DMS 273 (cell line): ENCODE results near the gene OR2V1.
A peak's percentile ranks its signal among the peaks of the same experiment; 100 is the strongest.
"Not testable (repeated sequence)": the region's sequence is repeated elsewhere in the genome, so short reads cannot be mapped to it uniquely, and the experiment has no call there.

Experiments used
- DNase-seq: peaks from one replicate; lab custom pipeline; 2025; ENCODE audit not compliant: unreplicated experiment; lab: John Stamatoyannopoulos, UW

The OR2V1 gene

GRCh38 chr5:181104606-181105390 is 26.2 kb downstream of the OR2V1 start:
- not testable (repeated sequence) for DNase-seq

GRCh38 chr5:181104259-181104568 is 26.8 kb downstream of the OR2V1 start:
- peak; percentile 43 for DNase-seq

GRCh38 chr5:181101930-181102674 is 28.9 kb downstream of the OR2V1 start:
- DNase-seq: not testable (repeated sequence)

GRCh38 chr5:181101030-181101641 is 29.8 kb downstream of the OR2V1 start:
- DNase-seq: not testable (repeated sequence)

- DNase-seq: peak; percentile 65
These were observed 30.7 kb downstream of the OR2V1 start for GRCh38 chr5:181100121-181100875.

- peak; percentile 49 for DNase-seq
These were observed 31.3 kb downstream of the OR2V1 start for GRCh38 chr5:181099602-181100086.

GRCh38 chr5:181098762-181099601 is 32.0 kb downstream of the OR2V1 start:
- DNase-seq: peak; percentile 71

GRCh38 chr5:181097759-181098491 is 33.0 kb downstream of the OR2V1 start:
- peak; percentile 33 for DNase-seq

GRCh38 chr5:181097383-181097753 is 33.6 kb downstream of the OR2V1 start:
- not testable (repeated sequence) for DNase-seq

- not testable (repeated sequence) for DNase-seq
These were observed 34.1 kb downstream of the OR2V1 start for GRCh38 chr5:181096721-181097382.

GRCh38 chr5:181095162-181095561 is 35.8 kb downstream of the OR2V1 start:
- DNase-seq: not testable (repeated sequence)

- DNase-seq: no peak
These were observed 38.5 kb downstream of the OR2V1 start for GRCh38 chr5:181092428-181092827.

GRCh38 chr5:181088289-181088688 is 42.7 kb downstream of the OR2V1 start:
- peak; percentile 76 for DNase-seq

GRCh38 chr5:181087309-181087708 is 43.7 kb downstream of the OR2V1 start:
- no peak for DNase-seq

- DNase-seq: no peak
These were observed 44.1 kb downstream of the OR2V1 start for GRCh38 chr5:181086884-181087205.

GRCh38 chr5:181086026-181086883 is 44.7 kb downstream of the OR2V1 start:
- no peak for DNase-seq

- no peak for DNase-seq
These were observed 46.3 kb downstream of the OR2V1 start for GRCh38 chr5:181084621-181085195.

GRCh38 chr5:181081989-181082388 is 49.0 kb downstream of the OR2V1 start:
- no peak for DNase-seq
